Stimulated activated memory B cell treated with anti-CD40 and anti-IgM and Interleukin-4, amounts not matched to agents 10 μg/mL and 1 μg/mL and 100 μg/mL, for 72 hours (primary cell): ENCODE measurements around the gene AIM2.
"Not testable (repeated sequence)": the region's sequence is repeated elsewhere in the genome, so short reads cannot be mapped to it uniquely, and the experiment has no call there.

ENCODE experiments used
- ATAC-seq: fragments of 150-1000 bp; cut with Tn5 transposase; 2 replicates; pipeline ENCODE4 v1.10.0; 2021
- H3K27ac Mint-ChIP-seq: one replicate; pipeline ENCODE4 v1.8.0; 2022; ENCODE audit warnings: mild to moderate bottlenecking, mixed read lengths
- H3K27me3 Mint-ChIP-seq: one replicate; pipeline ENCODE4 v1.8.0; 2022; ENCODE audit warnings: mixed read lengths
- H3K36me3 Mint-ChIP-seq: one replicate; pipeline ENCODE4 v1.8.0; 2022; ENCODE audit warnings: mixed read lengths
- H3K4me1 Mint-ChIP-seq: one replicate; pipeline ENCODE4 v1.8.0; 2022; ENCODE audit warnings: mixed read lengths
- H3K4me3 Mint-ChIP-seq: one replicate; pipeline ENCODE4 v1.8.0; 2022; ENCODE audit warnings: mild to moderate bottlenecking, moderate library complexity, mixed read lengths
- H3K9me3 Mint-ChIP-seq: one replicate; pipeline ENCODE4 v1.8.0; 2022; ENCODE audit warnings: mixed read lengths

AIM2 gene, protein sequence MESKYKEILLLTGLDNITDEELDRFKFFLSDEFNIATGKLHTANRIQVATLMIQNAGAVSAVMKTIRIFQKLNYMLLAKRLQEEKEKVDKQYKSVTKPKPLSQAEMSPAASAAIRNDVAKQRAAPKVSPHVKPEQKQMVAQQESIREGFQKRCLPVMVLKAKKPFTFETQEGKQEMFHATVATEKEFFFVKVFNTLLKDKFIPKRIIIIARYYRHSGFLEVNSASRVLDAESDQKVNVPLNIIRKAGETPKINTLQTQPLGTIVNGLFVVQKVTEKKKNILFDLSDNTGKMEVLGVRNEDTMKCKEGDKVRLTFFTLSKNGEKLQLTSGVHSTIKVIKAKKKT

DNA sequence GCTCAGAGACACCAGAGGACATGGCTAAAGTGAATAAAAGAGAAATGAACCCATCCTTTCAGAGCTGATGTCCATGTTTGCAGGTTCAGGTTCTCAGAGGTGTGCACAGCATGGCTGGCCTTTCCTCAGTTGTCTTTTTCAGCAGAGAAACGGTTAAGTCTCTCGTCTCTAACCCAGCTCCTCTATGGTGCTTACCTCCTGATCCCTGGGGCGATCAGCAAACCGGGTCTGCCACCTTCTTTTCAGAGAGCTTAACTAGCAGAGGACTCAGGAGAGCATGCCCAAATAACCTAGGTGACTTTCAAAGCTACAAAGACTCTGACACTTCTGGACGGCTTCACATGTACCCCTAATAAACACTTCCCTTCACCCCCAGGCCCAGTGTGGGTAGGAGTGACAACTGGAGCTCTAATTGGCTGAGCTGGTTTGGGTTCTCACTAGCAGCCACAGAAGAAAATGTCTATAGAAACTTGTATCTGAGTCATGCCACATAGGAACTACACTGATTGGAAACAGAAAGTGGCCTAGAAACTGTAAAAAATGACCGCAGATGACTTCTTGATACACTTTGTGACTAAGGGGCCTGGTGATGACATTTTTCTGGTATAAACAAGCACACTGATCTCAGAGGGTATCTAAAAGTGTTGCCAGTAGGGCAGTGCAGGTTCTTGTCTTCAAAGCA, at the start of gene AIM2:
Gene AIM2, minus strand, starts transcription at position 329 of the 682 bp plus-strand sequence. CDS start 3,267 bp downstream, outside the sequence.
- peak within 1 kb of the TSS; percentile 98 for H3K27ac Mint-ChIP-seq
- H3K9me3 Mint-ChIP-seq = no peaks in the 10 kb centered on the region
- H3K27me3 Mint-ChIP-seq = no peaks in the 10 kb centered on the region
- H3K4me1 Mint-ChIP-seq = peaks cover 43% of the 10 kb centered on the region
- H3K4me3 Mint-ChIP-seq = peak within 1 kb of the TSS; percentile 92
- peaks cover 10% of the 10 kb centered on the region for H3K36me3 Mint-ChIP-seq
- peak; percentile 95 for ATAC-seq

DNA sequence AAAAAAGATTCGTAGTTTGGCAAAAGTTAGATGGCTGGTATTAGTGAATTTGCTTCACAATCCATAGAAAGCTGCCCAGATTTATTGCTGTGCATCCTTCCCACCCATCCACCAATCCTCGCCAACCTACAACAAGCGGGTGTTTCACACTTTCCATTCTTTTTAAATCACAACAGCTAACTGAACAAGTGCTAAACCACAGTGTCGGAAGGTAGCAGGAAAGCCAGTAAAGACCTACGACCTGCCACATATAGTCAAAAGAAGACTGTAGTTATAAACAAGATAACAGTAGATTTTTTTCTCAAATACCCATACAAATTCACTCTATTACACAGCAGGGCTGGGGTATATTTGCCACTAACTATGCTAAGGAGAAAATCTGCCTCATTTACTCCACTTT, 47.0 kb upstream of the AIM2 start:
- Mint-ChIP-seq H3K27ac (no peak overlapping the region), H3K4me1 (peaks cover 12% of the 10 kb centered on the region), H3K36me3 (no peaks in the 10 kb centered on the region), H3K4me3 (no peak overlapping the region), H3K27me3 (no peaks in the 10 kb centered on the region), H3K9me3 (no peaks in the 10 kb centered on the region)
- ATAC-seq = no peak

DNA sequence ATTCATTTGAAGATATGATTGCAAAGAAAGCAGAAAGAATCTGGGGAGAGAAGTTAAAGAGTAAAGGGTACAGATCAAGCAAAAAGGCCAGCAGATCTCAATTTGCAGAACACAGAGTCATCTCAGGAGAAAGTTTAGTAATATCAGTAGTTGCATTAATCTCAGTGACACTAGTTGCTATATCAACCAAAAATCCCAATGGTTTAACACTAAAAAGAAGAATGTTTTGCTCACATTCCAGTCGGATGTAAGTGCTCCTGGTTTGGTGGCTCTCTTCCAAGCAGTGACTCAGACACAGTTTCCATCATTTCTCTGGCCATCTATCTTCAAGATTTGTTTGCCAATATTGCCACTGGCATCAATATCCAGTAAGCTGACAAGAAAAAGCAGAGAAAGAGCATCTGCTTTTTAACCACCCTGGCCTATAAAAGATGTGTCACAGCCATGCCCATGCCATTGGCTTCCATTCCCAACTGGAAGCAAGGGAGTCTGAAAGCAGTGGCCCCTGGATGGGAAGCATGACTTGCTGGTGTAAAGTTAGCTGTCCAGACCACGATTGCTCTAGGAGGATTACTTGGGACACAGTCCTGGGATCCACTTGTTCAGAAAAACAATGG, 45.5 kb upstream of the AIM2 start:
- Mint-ChIP-seq H3K27ac (peak overlapping the region; percentile 81), H3K36me3 (no peaks in the 10 kb centered on the region), H3K4me3 (no peak overlapping the region), H3K27me3 (no peaks in the 10 kb centered on the region), H3K4me1 (peaks cover 12% of the 10 kb centered on the region), H3K9me3 (no peaks in the 10 kb centered on the region)
- ATAC-seq = peak; percentile 83

DNA sequence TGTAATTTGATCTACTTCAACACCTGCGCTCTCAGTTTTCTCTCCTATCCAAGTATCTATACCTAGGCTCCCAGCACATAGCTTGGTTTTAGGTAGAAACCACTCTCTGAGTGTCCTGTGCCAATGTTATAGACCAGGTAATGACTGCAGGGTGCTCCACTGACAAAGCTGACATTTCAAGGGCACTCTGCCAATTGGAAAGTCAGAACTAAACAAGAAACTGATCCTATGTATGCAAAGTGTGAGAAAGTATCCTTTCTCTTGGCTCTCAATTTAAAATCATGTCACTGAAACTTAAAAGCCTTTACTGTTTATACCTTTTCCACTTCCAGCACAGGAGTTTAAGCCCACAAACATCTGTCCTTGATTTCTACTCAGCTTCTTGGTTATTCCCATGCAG, 45.0 kb upstream of the AIM2 start:
- Mint-ChIP-seq H3K9me3 (no peaks in the 10 kb centered on the region), H3K4me3 (peak overlapping the region; percentile 11), H3K27ac (peak overlapping the region; percentile 81), H3K36me3 (no peaks in the 10 kb centered on the region), H3K27me3 (no peaks in the 10 kb centered on the region), H3K4me1 (peaks cover 12% of the 10 kb centered on the region)
- peak; percentile 70 for ATAC-seq

DNA sequence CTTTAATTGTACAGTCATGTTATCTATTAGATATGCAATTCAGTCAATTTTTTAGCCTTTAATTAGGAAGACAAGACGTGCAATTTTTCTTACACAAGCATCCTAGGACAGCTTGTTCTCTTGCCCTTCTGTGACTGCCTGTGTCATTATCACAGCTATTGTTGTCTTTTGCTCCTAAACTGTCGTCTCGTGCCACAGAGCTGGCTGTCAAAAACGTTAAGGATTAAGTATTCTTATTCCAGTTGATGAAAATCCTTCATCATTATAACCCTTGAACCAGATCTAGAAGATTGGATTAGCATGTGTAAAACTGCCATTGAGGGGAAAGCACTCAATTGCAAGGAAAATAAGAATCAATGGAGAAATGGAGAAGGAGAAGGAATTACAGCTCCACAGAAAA, 43.8 kb upstream of the AIM2 start:
- ATAC-seq = no peak
- Mint-ChIP-seq H3K4me3 (no peak overlapping the region), H3K27me3 (no peaks in the 10 kb centered on the region), H3K4me1 (peaks cover 12% of the 10 kb centered on the region), H3K36me3 (no peaks in the 10 kb centered on the region), H3K27ac (no peak overlapping the region), H3K9me3 (no peaks in the 10 kb centered on the region)

DNA sequence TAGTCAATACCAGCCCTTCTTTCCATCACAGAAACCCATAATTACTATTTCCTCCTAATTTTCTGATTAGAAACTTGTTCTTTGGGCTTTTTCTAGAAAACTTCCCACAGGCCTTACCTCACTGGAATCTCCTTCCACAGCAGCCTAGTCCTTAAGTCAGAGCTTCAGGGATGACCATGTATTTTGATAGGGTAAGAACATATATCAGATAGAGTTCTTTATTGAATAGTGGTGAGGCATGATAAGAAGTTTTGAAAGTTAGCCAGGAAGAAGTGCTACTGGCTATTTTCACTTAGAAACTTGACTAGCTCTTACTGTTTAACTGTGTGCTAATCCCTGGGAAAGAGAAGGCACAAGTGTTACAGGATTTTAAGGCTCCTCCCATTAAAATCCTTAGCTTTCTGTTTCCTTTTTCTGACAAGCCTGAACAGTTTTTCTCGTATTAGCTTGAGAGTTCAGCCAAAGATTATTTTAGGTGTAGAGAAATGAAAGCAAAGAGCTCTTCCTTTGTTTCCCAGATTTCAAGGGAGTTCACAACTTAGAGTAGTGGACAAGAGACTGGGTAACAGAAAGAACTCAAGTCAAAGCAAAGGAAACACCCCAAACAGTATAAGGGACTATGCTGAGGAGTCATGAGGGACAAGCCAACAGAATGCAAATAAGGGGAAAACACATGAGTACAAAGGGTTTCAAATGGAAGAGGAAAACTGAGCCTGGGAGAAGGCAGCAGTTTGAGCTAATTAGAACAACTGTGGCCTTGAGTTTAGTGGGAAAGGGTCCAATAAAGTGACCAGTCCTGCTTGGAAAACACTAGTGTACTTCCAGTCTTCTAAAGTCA, 37.2 kb upstream of the AIM2 start:
- H3K27me3 Mint-ChIP-seq = no peaks in the 10 kb centered on the region
- no peak overlapping the region for H3K27ac Mint-ChIP-seq
- peaks cover 5% of the 10 kb centered on the region for H3K4me1 Mint-ChIP-seq
- no peak for ATAC-seq
- no peaks in the 10 kb centered on the region for H3K9me3 Mint-ChIP-seq
- peaks cover 10% of the 10 kb centered on the region for H3K36me3 Mint-ChIP-seq
- H3K4me3 Mint-ChIP-seq = no peak overlapping the region

DNA sequence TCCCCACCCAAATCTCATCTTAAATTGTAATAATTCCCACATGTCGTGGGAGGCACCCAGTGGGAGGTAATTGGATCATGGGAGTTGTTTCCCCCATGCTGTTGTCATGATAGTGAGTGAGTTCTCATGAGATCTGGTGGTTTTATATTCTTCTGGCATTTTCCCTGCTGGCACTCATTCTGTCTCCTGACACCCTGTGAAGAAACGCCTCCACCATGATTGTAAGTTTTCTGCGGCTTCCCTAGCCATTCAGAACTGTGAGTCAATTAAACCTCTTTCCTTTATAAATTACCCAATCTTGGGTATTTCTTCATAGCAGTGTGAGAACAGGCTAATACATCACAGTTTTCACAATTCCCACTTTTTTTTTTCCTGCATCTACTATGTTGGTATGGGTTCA, 26.5 kb upstream of the AIM2 start:
- H3K27ac Mint-ChIP-seq, ATAC-seq, H3K9me3 Mint-ChIP-seq, H3K27me3 Mint-ChIP-seq, H3K36me3 Mint-ChIP-seq, H3K4me1 Mint-ChIP-seq, H3K4me3 Mint-ChIP-seq: not testable (repeated sequence)

DNA sequence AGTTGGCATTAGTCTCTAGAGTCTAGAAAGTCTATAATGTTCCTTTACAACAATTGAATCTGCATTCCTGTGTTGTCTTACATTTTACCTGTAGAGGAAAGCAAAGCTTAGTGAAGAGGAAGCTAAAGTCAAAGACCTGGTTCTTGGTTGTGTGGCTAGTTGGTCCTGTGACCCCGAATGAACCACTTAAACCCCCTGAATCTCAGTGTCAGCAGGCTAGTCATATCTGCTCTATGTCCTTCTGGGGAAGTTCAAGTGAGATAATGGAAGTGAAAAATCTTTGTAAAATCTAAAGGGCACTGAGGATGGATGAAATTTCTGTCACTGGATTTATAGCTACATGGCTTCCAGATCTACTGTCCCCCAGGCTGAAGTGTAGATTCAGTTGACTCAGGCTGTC, 24.0 kb upstream of the AIM2 start:
- H3K4me1 Mint-ChIP-seq = no peaks in the 10 kb centered on the region
- peaks cover 4% of the 10 kb centered on the region for H3K36me3 Mint-ChIP-seq
- H3K9me3 Mint-ChIP-seq = no peaks in the 10 kb centered on the region
- H3K27me3 Mint-ChIP-seq = no peaks in the 10 kb centered on the region
- ATAC-seq = peak; percentile 66
- H3K4me3 Mint-ChIP-seq = no peak overlapping the region
- no peak overlapping the region for H3K27ac Mint-ChIP-seq

DNA sequence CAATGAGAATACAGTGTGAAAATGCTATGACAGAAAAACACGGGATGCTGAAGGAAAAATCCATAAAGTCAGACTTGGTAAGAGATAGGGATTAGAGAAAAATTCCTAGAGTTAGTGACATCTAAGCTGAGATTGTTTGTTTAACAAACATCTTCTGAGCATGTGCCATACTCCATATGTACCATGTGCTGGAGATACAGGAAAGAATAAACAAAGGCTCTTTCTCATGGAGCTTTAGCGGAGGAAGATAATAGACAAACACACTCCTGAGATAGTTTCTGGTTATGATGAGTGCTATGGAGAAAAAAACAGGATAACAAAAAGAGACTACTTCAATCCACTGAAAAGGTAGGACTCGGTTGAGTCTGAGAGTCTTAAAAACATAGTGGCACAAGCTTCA, 22.0 kb upstream of the AIM2 start:
- no peak for ATAC-seq
- Mint-ChIP-seq H3K4me1 (no peaks in the 10 kb centered on the region), H3K4me3 (no peak overlapping the region), H3K9me3 (no peaks in the 10 kb centered on the region), H3K27ac (no peak overlapping the region), H3K36me3 (no peaks in the 10 kb centered on the region), H3K27me3 (no peaks in the 10 kb centered on the region)

DNA sequence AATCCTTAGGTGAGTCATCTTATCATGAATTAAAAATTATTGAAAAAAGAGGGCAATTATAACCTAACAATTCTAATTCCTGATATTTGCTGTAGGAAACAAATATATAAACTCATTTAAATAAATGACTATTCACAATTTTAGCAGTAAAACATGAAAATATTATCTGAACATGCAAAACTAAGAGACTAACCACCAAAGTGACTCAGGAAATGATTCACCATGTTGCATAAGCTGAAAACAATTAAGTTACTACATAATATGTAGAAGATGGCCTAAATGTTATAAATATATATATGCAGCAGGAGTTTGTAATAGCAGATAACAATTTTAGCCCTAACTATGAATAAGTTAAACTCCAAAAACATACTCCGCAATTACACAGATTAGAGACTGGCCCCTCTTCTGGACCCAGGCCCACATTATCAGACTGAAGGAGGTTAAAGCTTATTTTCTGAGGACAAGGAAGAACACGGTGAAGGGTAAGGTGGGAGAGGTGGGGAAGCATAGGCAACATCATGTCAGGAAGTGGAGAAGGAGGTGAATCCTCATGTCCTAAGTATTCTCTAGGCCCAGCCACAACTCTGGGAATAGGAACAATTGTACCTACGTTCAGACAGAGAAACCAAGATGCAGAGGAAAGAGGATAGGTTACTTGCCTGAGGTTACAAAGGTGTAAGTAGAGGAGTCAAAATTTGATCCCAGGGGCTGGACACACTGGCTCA, 15.6 kb upstream of the AIM2 start:
- Mint-ChIP-seq H3K9me3 (no peaks in the 10 kb centered on the region), H3K27me3 (no peaks in the 10 kb centered on the region), H3K4me1 (peaks cover 20% of the 10 kb centered on the region), H3K27ac (no peak overlapping the region), H3K4me3 (no peak overlapping the region), H3K36me3 (no peaks in the 10 kb centered on the region)
- ATAC-seq = no peak

DNA sequence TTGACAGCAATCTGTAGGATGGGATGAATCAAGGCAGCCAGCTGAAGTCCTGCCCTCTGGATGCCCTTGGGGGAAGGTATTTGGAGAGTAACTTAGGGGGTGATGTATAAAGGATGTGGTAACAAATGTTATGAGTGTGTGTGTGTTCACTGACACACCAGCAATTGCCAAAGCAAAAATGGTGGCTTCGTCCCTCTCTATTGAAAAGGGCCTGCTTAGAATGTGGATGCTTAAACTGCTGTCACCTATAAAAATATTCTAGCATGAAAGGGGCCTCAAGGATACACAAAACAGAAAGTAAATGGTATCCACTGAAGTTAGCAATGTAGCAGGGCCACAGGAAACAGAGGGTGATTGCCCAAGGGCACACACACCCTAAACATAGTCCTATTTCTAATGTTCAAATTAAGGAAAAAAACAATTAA, 15.1 kb upstream of the AIM2 start:
- H3K27ac Mint-ChIP-seq = no peak overlapping the region
- no peak overlapping the region for H3K4me3 Mint-ChIP-seq
- no peaks in the 10 kb centered on the region for H3K27me3 Mint-ChIP-seq
- no peaks in the 10 kb centered on the region for H3K36me3 Mint-ChIP-seq
- H3K4me1 Mint-ChIP-seq = peaks cover 20% of the 10 kb centered on the region
- H3K9me3 Mint-ChIP-seq = no peaks in the 10 kb centered on the region
- ATAC-seq = no peak

DNA sequence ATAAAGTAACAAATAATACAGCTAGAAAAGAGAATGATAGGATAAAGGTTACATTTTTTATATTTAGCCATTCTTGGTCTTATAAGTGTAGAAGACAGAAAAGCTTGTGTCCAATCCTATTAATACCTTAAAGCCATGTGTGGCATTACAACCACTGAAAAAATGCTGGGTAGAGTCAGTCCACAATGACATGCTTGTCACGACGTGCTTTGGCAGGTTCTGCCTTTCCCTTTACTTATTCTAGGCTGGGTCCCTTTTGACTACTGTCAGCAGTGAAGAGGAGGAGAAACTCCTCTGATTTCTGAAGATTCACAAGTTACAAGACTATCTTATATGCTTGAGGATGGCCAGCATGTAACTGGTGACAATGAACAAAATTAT, 14.6 kb upstream of the AIM2 start:
- H3K4me1 Mint-ChIP-seq = peaks cover 20% of the 10 kb centered on the region
- H3K36me3 Mint-ChIP-seq = no peaks in the 10 kb centered on the region
- no peaks in the 10 kb centered on the region for H3K9me3 Mint-ChIP-seq
- no peak overlapping the region for H3K4me3 Mint-ChIP-seq
- H3K27me3 Mint-ChIP-seq = no peaks in the 10 kb centered on the region
- ATAC-seq = no peak
- no peak overlapping the region for H3K27ac Mint-ChIP-seq

DNA sequence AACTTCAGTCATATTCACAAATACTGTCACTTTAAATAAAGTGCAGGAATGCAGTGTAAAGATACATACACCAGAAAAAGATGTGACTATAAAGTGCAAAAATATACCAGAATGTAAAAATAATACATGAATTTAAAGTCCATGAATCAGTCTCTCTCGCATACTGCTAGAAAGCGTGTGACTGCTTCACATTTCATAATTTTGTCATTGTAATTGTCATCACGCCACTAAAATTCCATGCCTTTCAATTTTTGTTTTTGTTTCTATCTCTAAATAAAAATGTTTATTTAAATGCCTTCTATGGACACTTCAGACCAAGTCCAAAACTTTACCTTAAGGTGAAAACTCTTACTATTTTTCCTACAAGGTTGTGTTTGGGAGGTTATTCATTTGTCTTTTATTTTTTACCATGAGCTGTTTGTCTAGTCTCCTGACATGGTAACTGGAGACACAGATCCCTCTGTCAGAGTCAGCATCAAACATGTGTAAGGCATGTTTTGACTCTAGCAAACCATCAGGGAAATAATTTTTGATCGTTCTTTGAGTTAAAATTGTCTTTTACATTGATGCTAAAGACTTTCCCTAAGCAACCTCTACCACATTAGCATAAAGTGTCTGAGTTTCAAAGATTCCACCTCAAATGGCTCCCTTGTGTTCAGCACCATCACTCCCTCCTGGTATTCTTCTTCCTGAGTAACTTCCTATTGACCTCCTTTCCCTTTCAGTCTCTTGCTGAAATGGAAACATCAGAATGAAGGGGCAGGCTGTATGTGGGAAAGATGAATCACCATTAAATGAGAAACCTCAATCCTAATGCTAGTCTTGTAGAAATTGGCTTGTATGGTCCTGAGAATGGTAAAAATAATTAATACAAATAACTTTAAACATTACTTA, 14.0 kb upstream of the AIM2 start:
- Mint-ChIP-seq H3K36me3 (no peaks in the 10 kb centered on the region), H3K4me3 (no peak overlapping the region), H3K4me1 (peaks cover 20% of the 10 kb centered on the region), H3K27ac (peak overlapping the region; percentile 40), H3K9me3 (no peaks in the 10 kb centered on the region), H3K27me3 (no peaks in the 10 kb centered on the region)
- ATAC-seq = no peak
